CD4-positive, alpha-beta T cell treated with Interferon alpha-2 for 1 hour (primary cell): ENCODE results near the gene AFTPH.
"Not testable (repeated sequence)": the region's sequence is repeated elsewhere in the genome, so short reads cannot be mapped to it uniquely, and the experiment has no call there.

Experiments used
- DNase-seq, 2 donors: peaks; one replicate each; pipeline ENCODE4 v3.0.0-alpha.2; 2020 to 2022

Gene AFTPH

GRCh38 chr2:64498438-64498837 is 25.7 kb upstream of the AFTPH start:
- DNase-seq, result no peak

- DNase-seq, result no peak
Measured at GRCh38 chr2:64500549-64500948, 23.6 kb upstream of the AFTPH start.

- no peak for DNase-seq
Measured at GRCh38 chr2:64501946-64502345, 22.2 kb upstream of the AFTPH start.

DNA sequence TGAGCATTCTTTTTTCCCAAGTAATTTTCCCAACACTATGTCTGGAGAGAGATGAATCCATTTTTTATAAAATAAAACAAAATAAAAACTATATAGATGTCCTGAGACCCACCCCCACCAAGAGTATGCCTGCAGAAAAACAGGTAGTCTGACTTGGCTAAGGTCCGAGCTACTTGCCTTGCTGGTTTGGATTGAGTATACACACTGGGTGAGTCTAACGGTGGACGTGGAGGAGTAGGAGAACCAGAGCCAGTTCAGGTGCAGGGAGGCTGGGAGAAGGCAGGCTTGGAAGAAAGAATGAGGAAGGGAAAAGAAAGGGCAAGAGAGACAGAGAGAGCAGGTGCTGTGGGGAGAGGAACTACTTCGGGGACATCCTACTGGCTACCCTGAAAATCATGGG is 21.3 kb upstream of the AFTPH start:
- no peak for DNase-seq

GRCh38 chr2:64504774-64505720 is 19.1 kb upstream of the AFTPH start:
- DNase-seq, result no peak

- no peak for DNase-seq
Measured at GRCh38 chr2:64506686-64507085, 17.4 kb upstream of the AFTPH start.

- DNase-seq, result no peak
Measured at GRCh38 chr2:64514008-64514407, 10.1 kb upstream of the AFTPH start.

GRCh38 chr2:64515086-64515485 is 9.0 kb upstream of the AFTPH start:
- no peak for DNase-seq

DNA sequence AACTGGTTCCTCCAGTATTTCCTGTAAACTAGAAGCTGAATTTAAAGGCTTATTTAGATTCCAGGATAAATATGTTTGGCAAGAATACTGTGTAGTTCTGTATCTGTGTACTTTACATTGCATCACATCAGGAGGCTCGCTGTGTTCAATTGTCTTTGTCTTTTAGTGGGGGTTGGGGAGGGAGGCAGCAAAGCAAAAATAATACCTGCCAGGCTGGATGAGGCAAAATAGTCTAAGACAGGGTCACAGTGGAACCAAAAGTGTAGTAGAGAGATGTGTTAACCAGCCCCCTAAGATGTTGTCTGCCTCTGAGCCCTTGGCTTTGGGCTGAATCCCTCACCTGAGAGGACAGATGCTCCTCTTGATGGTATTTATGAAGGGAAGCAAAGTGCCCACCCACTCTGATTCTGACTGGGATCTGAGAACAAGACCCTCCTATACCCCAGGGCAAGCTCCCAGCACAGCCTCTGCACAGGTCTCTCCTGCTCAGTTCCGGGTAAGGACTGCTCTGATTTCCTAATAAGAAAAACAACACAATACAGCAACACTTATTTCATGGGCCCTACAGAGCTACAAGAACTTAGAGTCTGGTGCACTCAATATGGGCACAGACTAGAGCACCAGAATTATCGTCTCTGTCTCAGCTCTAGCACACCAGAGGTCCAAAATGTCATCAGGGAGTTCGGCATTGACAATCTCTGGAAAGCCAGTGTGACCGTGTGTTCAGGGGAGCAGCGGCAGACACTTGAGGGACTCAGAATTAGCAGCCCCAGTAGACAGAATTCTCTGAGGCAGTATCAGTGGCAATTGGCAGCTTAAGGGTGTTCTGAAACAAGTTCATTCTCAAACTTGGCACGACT is 7.2 kb upstream of the AFTPH start:
- DNase-seq, result no peak

GRCh38 chr2:64517511-64517884 is 6.6 kb upstream of the AFTPH start:
- no peak for DNase-seq

- DNase-seq, result peak; percentile 74 to 88
Measured at GRCh38 chr2:64522843-64523428, 1.2 kb upstream of the AFTPH start.

GRCh38 chr2:64524604-64525316 is 632 bp downstream of the AFTPH start:
- peak; percentile 2 to 36 for DNase-seq

DNA sequence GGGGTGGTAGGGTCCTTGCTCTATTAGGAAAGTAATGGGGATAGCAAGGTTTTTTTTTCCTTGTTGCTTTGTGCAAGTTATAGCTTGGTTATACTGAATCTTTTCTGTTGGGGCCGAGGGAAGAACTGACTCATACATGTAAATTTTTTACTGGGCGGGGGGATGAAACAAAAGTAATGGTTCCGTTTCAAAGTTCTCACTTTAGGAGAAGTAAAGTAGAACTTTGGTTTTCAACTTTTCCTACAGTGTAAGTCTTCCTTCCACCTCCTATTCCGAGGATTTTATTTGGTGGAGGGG is 1.1 kb downstream of the AFTPH start:
- peak; percentile 11 to 48 for DNase-seq

DNA sequence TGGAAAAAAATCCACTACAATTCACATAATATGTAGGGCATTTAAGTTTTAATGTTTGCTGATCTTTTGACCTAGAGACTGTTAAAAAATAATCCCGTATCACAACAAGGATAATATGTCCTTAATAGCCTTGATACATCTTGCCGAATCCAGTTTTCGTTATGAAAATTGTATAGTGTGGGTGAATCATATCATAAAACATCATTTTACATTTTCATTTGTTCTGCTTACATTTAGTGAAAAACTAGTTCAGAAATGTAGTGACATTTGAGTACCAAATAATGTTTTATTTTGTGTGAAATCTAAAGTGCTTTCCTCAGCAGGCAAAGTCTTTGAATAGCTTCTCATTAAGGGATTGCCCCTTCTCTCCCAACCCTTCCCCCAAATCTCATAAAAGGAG is 1.9 kb downstream of the AFTPH start:
- DNase-seq, result no peak

DNA sequence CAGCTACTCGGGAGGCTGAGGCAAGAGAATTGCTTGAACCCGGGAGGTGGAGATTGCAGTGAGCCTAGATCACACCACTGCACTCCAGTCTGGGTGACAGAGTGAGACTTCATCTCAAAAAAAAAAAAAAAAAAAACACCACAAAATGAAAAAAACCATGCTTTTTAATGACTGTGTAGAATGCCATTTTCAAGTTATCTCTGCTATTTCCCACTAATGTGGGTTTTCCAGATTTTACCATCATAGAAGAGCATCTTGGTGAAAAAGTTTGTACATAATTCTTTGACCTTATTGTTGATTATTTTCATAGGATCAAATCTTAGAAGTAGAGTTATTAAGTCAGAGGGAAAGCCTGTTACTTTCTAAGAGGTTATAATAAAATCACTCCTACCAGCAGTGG is 6.8 kb downstream of the AFTPH start:
- not testable (repeated sequence) for DNase-seq

DNA sequence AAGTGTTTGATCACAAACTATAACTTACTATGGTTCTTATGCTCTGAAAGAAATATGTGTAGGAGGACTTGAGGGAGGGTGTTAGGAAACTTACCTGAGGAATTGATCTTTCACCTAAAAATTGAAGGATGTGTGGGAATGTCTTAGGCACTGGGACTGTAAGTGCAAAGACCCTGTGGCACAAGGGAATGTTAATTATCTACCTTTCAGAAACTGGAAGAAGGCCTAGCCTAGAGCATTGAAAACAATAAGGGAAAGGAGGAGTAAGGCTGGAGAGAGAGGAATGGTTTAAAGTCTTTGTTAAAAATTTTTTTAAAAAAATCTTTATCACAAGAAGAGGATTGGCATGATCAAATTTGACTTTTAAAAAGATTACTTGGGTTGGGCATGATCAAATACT is 7.9 kb downstream of the AFTPH start:
- no peak for DNase-seq

DNA sequence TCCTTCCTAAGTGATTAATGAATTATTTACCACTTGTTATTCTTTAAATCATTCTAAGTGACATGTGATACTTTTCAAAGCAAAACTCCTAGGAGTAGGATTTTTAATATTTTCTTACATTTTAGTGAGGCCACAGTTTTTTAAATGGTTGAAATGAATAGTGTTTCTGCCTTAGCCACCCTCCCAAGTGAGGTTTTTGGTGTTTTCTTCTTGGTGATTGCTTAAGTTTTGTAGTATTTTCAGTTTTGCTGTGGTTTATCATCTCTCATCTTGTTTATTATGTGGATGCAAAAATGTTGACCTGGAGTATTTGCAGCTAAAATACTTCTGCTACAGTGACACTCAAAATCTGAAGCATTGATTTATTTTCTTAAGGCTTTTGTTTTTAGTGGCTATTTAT is 9.8 kb downstream of the AFTPH start:
- DNase-seq, result no peak

GRCh38 chr2:64534363-64534762 is 10.2 kb downstream of the AFTPH start:
- no peak for DNase-seq

DNA sequence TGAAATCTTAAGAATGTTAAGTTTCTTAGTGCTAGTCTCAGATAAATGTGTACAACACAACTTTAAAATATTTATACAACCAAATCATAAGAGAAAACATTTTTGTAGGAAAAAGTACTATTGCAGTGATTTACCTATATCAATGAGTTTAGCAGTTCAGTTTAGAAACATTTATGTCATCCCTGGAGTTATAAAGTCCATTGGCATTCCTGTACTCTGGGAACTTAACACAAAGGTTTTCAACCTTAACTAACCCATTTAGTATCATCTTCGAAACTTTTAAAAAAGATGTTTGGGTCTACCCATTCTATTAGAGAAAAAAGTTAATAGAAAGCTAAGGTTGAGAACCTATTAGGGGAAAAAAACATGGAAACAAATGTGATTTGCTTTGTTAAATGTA is 10.9 kb downstream of the AFTPH start:
- no peak for DNase-seq

GRCh38 chr2:64537991-64538390 is 13.9 kb downstream of the AFTPH start:
- DNase-seq, result no peak

GRCh38 chr2:64538764-64539433 is 14.8 kb downstream of the AFTPH start:
- DNase-seq, result no peak

GRCh38 chr2:64540615-64541014 is 16.5 kb downstream of the AFTPH start:
- DNase-seq, result no peak

GRCh38 chr2:64541547-64541946 is 17.4 kb downstream of the AFTPH start:
- DNase-seq, result no peak
